PFSK-1 (cell line): ENCODE results near the gene MAEA.

ENCODE experiments used
- FOXP2 ChIP-seq: optimal IDR thresholded peaks from 2 replicates; pipeline ENCODE3; 2011; ENCODE audit warnings: borderline replicate concordance, control low read depth, inconsistent platforms; ENCODE audit not compliant: insufficient read depth; ENCODE audit errors: extremely low read length, extremely low read depth
- POLR2AphosphoS5 ChIP-seq: IDR thresholded peaks from 2 replicates; pipeline ENCODE4 v1.6.1; 2012; ENCODE audit warnings: low read depth, mild to moderate bottlenecking, control low read depth, low read length, moderate library complexity
- REST ChIP-seq, 2 experiments: IDR thresholded peaks; 2 replicates each; pipeline versions ENCODE4 v1.6.1 to v1.8.0; 2011 to 2012; ENCODE audit warnings: low read depth in 2 of 2, low read length in 2 of 2, control low read depth in 1 of 2, inconsistent platforms in 1 of 2, mild to moderate bottlenecking in 1 of 2, moderate library complexity in 1 of 2; ENCODE audit not compliant: insufficient read depth in 1 of 2
- SIN3A ChIP-seq: IDR thresholded peaks from 2 replicates; pipeline ENCODE4 v1.6.1; 2012; ENCODE audit warnings: mild to moderate bottlenecking, low read length, moderate library complexity, borderline replicate concordance; ENCODE audit not compliant: insufficient read depth
- TAF1 ChIP-seq: IDR thresholded peaks from 2 replicates; pipeline ENCODE4 v1.6.1; 2012; ENCODE audit warnings: low read length, control low read depth, borderline replicate concordance; ENCODE audit not compliant: insufficient read depth

MAEA gene

GRCh38 chr4:1309261-1310010 lies 19.7 kb downstream of the MAEA start:
- peak; percentile 54; the same call in 1 of the 2 replicates for TF ChIP-seq TAF1
- TF ChIP-seq SIN3A: peak; percentile 39; the same call in 1 of the 2 replicates
- TF ChIP-seq FOXP2: no peak
- TF ChIP-seq POLR2AphosphoS5: peak; percentile 76
- 0 out of 4 replicates have a peak, but pooled peaks of 1 of the 2 experiments have one; percentile 7 for TF ChIP-seq REST (IDR thresholded peaks at IDR 0.05; ENCODE audit: insufficient read depth in 1 of 2, low read depth in 2 of 2, low read length in 2 of 2)

- TF ChIP-seq TAF1: no peak
- TF ChIP-seq FOXP2: no peak
- no peak for TF ChIP-seq REST (IDR thresholded peaks at IDR 0.05; ENCODE audit: insufficient read depth in 1 of 2, low read depth in 2 of 2, low read length in 2 of 2)
- no peak for TF ChIP-seq POLR2AphosphoS5
- TF ChIP-seq SIN3A: no peak
Observed at GRCh38 chr4:1310031-1310795, 20.5 kb downstream of the MAEA start.

GRCh38 chr4:1310796-1311631 lies 21.3 kb downstream of the MAEA start:
- TF ChIP-seq REST (IDR thresholded peaks at IDR 0.05; ENCODE audit: insufficient read depth in 1 of 2, low read depth in 2 of 2, low read length in 2 of 2) (no peak), FOXP2 (no peak), SIN3A (no peak), POLR2AphosphoS5 (no peak), TAF1 (no peak)

- TF ChIP-seq TAF1 (no peak), REST (IDR thresholded peaks at IDR 0.05; ENCODE audit: insufficient read depth in 1 of 2, low read depth in 2 of 2, low read length in 2 of 2) (no peak), SIN3A (no peak), FOXP2 (no peak), POLR2AphosphoS5 (no peak)
Observed at GRCh38 chr4:1312821-1313640, 23.3 kb downstream of the MAEA start.
